Ovary (tissue), 3 donors: ENCODE results near the gene MUSTN1.

Experiments used
- EP300 ChIP-seq: sonication (generic); formaldehyde crosslinking; IDR thresholded peaks from one replicate; pipeline ENCODE4 v1.6.1; 2017; ENCODE audit warnings: antibody characterized with exemption
- POLR2A ChIP-seq: fragments of 450-650 bp; IDR thresholded peaks from one replicate; pipeline ENCODE4 v1.6.1; 2017; ENCODE audit warnings: antibody characterized with exemption, mild to moderate bottlenecking, moderate library complexity
- TF ChIP-seq, protein P1 (sequence below), 3 donors: fragments of 450-650 bp in 2 of 3; fragments of 200-600 bp in 1 of 3; IDR thresholded peaks; one replicate each; pipeline versions ENCODE4 v1.5.1 to v1.8.0; 2016 to 2022; ENCODE audit warnings: antibody characterized with exemption in 3 of 3, mild to moderate bottlenecking in 1 of 3
- donor health status: DM: no; HTN: no; CAD: no.

GRCh38 chr3:52834871-52835501 is at the start of gene MUSTN1:
- TF ChIP-seq, protein P1, sequence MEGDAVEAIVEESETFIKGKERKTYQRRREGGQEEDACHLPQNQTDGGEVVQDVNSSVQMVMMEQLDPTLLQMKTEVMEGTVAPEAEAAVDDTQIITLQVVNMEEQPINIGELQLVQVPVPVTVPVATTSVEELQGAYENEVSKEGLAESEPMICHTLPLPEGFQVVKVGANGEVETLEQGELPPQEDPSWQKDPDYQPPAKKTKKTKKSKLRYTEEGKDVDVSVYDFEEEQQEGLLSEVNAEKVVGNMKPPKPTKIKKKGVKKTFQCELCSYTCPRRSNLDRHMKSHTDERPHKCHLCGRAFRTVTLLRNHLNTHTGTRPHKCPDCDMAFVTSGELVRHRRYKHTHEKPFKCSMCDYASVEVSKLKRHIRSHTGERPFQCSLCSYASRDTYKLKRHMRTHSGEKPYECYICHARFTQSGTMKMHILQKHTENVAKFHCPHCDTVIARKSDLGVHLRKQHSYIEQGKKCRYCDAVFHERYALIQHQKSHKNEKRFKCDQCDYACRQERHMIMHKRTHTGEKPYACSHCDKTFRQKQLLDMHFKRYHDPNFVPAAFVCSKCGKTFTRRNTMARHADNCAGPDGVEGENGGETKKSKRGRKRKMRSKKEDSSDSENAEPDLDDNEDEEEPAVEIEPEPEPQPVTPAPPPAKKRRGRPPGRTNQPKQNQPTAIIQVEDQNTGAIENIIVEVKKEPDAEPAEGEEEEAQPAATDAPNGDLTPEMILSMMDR (IDR thresholded peaks at IDR 0.05), result no peak
- TF ChIP-seq POLR2A, result no peak
- TF ChIP-seq EP300, result no peak
